CD4-positive, alpha-beta T cell treated with Interleukin-10 for 1 hour (primary cell): Measurements from ENCODE around the gene CLCN7.

Experiments used
- DNase-seq: peaks from one replicate; pipeline ENCODE4 v3.0.0-alpha.2; 2020

CLCN7 gene

DNA sequence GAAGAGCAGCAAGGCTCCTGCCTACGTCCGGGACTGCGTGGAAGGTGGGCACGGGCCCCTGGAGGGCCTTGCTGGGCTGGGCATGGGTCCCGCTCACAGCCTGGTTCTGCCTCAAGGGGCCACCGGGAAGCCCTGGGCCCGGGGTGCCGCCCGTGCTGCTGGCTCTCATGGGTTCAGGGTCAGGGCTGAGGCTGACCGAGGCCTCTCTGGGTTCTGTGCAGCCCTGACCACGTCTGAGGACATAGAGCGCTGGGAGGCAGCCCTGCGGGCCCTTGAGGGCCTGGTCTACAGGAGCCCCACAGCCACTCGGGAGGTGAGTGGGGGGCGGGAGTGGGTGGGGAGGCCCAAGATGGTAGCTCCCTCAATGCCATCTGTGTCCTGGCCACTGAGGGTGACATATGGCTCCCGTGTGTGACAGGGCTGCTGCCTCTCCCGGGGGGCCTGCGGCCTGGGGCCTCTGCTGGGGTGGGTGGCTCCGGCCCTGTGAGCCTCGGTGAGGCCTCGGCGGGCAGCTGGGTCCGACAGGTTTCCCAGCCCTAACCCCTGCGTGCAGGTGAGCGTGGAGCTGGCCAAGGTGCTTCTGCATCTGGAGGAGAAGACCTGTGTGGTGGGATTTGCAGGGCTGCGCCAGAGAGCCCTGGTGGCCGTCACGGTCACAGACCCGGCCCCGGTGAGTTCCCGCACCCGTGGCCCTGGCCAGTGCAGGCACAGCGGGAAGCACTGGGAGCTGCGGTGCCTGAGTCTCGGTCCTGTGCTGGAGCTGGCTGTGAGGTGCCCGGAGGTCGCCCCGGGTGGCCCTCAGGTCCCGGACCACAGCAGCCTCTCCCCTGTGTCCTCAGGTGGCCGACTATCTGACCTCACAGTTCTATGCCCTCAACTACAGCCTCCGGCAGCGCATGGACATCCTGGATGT is 27.5 kb upstream of the CLCN7 start:
- no peak for DNase-seq

DNA sequence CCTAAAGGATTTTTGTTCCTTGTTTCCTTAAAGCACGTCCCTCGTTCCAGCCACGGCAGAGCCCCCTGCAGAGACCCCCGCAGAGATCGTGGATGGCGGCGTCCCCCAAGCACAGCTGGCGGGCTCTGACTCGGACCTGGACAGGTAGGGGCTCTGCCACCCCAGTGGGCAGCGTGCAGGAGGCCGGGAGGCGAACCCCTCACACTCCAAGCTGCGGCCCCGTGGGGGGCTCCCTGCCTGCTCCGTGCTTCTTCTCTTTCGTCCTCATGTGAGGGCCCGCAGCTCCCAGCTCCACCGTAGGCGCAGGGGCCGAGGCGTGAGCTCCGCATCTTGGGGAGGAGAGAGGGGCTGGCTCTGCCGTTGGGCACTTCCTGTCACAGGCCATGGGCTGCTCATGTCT is 26.8 kb upstream of the CLCN7 start:
- no peak for DNase-seq

DNA sequence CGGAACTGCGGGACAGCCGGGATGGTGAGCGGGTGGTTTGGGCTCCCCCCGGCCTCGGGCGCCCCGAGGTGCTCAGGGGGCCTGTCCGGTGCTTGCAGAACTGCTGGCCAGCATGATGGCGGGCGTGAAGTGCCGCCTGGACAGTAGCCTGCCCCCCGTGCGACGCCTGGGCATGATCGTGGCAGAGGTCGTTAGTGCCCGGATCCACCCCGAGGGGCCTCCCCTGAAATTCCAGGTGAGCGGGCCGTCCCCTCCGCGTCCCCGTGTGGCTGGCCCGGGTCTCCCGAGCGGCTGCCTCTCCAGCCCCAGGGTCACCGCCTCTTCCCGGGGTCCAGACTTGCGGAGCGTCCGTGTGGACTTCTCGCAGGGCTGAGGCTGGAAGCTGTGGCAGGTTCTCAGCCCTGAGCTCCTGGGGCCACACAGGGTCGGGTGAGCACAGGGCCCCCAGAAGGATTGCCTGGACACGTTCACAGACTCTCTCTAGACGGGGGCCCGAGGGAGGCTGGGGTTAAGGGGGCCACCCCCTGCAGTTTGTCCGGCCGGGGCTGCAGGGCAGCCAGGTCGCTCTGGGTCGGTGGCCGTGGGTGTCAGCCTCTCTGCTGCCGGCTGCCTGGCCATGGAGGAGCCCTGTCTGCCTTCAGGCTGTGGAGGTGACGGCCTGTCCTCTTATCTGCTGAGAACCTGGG is 25.8 kb upstream of the CLCN7 start:
- DNase-seq: no peak

DNA sequence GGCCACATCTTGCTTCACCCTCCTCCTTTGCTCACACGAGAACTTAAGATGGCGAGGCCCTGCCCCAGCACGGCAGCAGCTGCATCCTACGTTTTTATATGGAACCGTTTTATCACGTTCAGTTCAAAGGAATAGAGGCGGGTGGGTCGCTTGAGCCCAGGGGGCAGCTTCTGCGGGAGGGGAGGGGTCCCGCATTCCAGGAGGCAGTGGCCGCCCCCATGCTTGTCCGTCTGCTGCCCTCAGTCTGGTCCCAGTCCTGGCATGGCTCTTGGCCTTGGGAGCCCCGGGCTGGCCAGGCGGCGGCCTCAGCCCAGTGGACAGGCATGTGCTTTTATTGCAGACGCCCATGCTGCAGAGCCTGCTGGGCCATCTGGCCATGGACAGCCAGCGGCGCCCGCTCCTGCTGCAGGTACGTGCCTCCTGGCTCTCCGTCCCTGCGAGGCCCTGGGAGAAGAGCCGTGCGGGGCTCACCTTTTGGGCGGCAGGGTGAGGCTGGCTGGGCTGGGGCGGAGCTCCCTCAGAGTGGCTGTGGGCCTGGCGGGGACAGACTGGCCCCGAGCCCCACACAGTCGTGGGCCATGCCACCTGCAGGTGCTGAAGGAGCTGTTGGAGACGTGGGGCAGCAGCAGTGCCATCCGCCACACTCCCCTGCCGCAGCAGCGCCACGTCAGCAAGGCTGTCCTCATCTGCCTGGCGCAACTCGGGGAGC is 25.1 kb upstream of the CLCN7 start:
- no peak for DNase-seq

DNA sequence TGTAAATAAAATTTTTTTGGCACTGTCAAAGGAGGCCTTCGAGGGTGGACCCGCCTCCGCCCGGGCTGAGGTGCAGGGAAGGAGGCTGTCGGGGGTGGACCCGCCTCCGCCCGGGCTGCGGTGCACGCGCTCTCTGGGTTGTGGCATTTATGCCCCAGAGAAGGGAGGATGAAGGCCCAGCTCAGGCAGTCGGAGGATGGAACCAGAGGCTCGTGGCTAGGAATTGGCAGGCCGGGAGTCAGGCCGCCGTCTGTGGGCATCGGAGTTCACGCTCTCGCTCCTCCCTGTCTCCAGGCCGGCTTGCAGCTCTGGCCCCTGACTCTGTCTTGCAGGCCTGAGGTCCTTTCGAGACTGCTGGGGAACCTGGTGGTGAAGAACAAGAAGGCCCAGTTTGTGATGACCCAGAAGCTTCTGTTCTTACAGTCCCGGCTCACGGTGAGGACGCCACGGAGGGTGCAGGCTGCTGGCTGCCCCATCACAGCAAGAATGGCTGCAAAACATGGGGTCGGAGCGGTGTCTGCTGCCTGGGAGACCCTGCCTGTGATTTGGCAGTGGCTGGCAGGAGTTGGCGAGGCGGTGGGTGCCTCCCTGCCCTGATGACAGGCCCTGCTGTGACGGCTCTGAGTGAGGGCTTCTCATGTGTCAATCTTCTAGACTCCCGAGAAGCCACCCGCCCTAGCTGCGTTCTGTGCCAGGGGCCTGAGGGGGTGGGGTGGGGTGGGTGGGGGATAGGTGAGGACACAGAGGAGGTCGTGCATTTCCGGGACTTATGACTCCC is 24.3 kb upstream of the CLCN7 start:
- DNase-seq: no peak

DNA sequence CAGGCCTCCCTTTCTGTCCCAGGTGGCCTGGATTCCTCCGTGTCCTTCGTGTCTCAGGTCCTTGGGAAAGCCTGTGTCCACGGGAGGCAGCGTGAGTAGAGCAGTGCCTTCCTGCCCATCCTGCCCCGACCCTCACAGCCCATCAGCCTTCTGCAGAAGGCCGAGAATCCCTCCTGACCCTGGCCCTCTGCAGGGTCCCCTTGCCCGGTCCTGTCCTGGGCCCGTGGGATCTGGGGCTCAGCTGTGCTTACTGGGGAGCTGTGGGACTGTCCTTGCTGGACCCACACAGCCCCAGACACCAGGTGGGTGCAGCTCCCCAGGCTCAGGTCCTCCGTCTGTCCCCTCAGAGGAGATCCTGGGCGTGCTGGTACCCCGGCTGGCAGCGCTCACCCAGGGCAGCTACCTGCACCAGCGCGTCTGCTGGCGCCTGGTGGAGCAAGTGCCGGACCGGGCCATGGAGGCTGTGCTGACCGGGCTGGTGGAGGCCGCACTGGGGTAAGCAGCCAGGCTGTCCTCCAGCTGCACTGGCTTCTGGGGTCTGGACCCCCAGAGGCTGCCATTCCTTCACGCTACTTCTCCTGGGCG is 22.3 kb upstream of the CLCN7 start:
- DNase-seq: no peak

DNA sequence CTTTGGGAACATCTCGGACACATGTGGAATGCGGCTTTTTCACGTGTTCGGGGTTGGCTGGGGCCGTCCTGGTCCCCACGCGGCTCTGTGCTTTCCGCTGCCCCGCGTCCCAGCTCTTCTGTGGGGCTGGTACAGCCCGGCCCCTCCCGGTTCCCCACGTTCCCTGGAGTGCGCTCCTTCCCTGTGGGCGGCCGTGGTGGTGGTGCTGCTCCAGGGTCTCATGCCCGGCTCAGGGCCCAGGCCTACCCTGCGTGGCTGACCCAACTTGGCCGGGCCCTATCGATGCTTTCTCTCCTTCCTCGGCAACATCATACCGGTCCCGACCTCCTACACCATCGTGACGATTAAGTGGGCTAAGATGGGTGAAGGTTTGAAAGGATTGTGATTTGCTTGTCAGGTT is 21.6 kb upstream of the CLCN7 start:
- DNase-seq: no peak

DNA sequence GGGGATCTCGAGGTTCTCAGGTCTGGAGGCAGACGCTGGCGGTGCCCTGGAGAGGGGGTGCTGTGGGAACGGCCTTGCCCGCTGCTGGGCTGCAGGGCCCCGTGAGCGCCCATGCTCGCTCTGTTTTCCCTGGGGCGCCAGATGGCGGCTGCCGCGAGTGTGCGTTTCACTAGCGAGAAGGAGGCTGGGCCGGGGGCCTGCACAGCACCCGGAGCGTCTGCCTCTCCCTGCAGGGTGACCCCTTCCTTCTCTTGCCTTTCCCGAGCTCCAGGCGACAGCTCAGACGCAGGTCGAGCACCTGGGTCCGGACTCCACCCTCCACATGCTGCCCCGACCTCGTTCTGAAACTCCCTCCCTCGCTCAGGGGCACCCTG is 21.0 kb upstream of the CLCN7 start:
- DNase-seq: no peak

DNA sequence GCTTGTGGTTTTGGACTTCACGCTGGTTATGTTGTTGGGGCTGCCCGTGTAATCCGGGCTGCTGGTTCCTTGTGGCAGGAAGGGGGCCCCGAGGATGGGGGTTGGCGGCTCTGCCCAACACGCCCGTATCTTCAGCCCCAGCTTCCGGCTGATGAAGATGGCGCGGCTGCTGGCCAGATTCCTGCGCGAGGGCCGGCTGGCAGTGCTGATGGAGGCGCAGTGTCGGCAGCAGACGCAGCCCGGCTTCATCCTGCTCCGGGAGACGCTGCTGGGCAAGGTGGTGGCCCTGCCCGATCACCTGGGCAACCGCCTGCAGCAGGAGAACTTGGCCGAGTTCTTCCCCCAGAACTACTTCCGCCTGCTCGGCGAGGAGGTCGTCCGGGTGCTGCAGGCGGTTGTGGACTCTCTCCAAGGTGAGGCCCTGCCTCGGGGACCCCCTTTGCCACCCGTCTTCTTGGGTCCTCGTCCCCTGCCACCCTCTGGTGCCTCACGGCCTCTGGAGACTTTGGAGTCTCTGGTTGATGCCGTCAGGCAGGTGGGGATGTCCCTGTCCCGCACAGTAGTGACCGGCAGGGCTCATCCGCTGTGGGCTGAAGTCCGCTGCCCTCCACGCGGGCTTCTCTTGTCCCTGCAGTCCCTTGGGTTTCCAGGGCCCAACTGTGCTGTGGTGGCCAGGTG is 20.5 kb upstream of the CLCN7 start:
- DNase-seq: no peak

DNA sequence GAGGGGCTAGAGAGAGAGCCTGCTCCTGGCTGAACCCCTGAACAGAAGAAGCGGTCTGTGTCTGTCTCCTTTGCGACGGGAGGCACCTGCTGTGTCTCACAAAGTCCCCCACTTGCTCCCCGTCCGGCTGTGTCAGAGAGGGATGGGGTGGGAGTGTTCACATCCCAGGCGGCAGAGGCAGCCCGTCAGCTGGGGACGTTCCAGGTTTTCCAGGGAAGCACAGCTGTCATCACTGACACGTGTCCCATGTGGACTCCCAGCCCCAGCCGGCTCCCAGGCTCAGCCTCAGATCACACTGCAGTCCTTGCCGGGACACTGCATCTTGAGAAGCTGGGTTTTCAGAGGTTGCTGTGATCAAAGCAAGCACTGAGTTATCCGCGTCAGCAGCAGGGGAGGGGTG is 19.9 kb upstream of the CLCN7 start:
- DNase-seq: no peak

DNA sequence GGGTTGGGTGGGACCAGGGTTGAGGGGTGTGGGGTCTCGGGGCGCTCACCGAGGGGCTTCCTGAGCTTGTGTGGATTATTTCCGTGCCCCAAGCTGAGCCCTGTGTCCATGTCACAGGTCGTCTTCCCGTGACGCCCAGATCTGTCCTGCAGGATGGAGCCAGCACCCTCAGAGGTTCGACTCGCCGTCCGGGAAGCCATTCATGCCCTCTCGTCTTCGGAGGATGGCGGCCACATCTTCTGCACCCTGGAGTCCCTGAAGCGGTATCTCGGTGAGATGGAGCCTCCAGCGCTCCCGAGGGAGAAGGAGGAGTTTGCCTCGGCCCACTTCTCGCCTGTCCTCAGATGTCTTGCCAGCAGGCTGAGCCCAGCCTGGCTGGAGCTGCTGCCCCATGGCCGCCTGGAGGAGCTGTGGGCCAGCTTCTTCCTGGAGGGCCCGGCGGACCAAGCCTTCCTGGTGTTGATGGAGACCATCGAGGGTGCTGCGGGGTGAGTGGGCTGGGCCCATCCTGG is 19.4 kb upstream of the CLCN7 start:
- DNase-seq: no peak

DNA sequence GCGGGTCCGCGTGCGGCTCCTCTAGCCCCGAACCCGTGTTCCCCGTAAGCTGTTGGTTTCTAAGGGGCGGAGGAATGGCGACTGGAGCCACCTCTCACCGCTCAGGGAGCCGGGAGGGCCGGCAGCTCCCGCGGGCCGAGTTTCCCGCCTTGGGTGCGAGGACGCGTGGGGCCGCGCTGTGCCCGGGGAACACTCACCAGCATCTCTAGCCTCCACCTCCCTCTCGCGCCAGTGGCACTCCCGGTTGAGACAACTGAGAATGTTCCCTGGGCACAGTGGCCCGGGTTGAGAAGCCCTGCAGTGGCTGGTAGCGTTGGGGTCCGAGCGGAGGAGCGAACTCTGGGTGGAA is 18.9 kb upstream of the CLCN7 start:
- DNase-seq: no peak

DNA sequence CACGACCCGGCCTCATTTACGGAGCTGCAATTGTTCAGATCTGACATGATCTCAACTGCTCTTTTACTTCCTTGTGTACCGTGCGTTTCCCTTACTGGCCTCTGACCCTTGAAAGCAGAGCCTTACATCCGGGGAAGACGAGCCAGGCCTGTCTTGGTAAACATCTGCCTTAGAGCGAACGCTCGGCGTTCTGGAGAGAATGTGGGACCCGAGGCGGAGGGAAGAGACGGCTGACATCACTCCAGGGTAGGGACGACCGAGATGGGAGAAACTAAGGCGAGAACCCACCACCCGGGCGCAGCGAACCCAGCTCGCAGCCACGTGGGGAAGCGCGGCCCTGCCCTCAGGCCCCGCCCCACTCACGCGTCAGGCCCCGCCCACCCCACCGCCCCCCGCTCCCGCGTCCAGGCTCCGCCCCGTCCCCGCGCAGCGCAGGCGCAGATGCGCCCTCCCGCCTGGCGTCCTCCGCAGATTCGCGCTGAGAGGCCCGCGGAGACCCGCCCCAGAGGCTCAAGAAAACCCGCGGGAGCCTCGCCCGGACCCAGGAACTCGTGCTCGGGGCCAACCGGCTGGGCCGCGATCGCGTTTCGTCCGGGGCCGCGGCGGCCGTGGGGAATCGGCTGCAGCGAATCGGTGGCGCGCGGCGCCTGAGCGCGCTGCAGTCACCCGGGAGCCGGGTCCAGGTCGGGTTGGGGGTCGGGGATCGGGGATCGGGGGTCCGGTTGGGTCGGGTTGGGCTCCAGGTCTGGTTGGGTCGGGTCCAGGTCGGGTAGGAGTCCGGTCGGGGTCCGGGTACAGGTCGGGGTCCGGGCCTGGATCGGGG is 18.3 kb upstream of the CLCN7 start, which contains the start of gene TELO2:
TELO2 (plus strand) TSS at position 438 of the 823 bp plus-strand sequence. CDS start 922 bp downstream, outside the sequence.
- DNase-seq: peak; percentile 90

DNA sequence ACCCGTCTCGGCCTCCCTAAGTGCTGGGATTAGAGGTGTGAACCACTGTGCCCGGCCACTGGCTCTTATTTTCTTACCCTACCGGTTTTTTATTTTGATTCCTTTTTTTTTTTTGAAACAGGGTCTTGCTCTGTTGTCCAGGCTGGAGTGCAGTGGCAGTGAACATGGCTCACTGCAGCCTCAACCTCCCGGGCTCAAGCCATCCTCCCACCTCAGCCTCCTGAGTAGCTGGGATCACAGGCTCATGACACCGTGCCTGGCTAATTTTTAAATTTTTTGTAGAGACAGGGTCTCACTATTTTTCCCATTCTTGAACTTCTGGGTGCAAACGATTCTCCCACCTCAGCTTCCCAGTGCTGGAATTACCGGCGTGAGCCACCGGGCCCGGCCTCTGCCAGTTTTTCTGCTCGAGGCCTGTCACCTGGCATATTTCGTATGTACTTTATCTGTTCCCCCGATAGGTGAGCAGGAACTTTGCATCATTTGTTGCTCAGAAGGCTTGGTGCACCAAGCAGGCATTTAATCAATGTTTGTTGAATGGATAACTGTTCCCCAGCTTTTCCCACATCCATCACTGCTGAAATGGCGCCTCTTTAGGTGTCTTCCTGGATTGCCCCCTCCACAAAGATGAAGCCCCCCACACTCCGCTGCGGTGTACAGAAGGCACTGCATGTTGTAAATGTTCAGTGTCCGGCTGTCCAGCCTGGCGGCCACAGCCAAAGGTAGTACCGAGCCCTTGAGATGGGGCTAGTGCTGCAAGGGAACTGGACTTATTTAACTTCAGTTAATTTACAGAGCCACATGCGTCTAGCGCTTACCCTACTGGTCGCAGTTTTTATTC is 17.5 kb upstream of the CLCN7 start:
- DNase-seq: no peak

DNA sequence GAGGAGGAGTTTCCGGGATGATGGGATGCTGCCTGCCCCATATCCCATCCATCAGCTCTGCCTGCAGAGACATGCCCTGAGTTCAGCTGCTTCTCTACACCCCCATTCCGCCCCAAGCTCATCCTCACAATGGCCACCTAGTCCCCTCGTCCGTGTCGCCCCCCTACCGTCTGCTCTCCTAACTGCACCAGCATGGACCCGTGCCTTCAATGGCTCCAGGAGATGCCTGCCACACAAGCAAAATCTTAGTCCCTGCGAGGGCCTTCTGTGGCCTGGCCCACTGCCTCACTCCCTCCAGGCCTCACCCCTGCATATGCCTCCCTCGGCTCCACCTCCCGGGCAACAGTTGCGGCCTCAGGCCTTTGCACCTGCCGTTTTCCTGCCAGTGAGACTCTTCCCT is 16.5 kb upstream of the CLCN7 start:
- DNase-seq: no peak

DNA sequence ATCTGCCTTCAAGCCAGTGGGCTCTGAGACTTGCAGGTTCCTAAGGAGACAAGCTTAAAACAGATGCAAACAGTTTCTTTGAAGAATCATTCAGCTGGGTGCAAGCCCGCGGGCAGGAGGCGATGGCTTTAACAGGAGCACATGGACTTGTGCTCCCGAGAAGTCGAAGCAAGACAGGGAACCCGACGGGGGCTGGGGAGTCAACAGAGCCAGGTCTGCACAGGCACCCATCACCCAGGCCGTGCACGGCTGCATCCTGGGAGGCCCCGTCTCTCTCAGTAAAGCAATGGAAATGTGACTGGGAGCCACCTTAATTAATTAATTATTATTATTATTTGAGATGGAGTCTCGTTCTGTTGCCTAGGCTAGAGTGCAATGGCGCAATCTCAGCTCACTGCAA is 14.2 kb upstream of the CLCN7 start:
- no peak for DNase-seq

DNA sequence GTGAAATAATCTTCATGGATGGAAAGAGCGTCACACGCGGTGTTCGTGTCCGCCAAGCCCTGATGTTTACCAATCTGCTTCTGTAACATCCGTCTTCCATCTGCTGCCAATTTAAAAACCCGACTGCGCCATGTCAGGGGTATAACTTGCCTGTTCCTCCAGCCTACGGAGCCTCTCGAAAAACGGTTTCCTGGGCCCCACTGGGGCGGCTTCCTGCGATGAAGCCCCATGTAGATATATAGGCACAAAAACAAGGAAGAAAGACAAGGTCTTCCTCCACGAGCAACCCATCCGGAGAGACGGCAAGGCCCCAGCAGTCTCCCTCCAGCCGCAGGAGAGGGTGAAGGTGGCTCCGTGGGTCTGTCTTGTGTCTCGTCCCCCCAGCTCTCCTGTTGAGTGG is 13.8 kb upstream of the CLCN7 start, which contains the start of gene PTX4:
PTX4 (minus strand) TSS at position 326 of the 400 bp plus-strand sequence; CDS start at position 291, 35 bp downstream.
- DNase-seq: no peak

DNA sequence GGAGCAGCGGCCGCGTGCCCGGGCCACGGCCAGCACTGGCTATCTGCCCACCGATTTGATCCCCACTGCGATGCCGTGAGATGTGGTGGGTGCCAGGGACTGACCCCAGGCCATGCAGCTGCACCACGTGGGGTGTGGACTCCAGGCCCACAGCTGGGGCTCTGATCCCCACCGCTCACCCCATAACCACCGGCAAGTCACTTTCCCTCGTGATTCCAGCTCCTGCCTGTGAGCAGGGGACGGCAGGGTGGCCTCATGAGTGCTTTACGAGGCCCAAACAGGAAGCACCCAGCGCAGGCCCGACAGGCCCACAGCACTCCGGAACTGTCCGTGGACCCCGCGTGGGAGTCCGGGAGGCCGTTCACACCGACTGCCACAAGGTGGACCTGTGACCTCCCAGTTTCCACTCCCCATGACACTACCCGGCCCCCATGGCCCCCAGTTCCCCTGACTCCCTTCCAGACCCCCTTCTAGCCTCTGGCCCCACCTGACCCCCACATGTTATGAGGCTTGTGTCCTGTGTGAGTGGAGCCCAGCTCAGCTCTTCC is 13.3 kb upstream of the CLCN7 start:
- no peak for DNase-seq

DNA sequence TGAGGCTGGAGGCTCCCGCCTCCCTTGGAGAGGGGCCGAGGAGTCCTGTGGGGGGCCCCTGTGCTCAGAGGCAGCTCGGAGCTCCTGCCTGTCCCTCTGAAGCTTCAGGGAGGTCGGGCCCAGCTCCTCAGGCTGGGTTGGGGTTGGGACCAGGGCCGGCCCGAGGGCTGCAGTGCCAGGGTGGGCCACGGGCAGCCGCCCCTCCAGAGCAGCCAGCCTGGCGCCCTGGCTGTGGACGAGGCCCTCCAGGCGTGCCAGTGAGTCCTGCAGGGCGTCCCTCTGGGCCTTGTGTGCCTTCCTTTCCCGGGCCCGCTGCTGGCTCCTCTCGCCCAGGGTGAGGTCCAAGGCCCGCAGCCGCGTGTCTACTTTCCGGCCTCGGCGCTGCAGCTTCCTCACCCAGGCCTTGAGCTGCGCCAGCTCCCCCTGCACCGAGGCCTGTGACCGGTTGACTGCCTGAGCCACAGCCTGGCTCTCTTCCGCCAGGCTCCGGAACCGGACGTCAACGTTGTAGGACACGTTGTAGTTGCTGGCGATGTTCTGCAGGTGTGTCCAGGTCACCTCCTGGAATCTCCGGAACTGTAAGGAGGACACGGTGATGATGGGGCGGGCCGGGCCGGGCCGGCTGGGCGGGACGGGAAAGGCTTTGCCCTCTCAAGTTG is 12.7 kb upstream of the CLCN7 start:
- DNase-seq: no peak
